Testis (tissue), 3 donors: ENCODE measurements around the gene ASPA. TPM values are rescaled to one million over a fixed set of nuclear protein-coding genes. Genes with fewer than 3 reads are reported as not detected.

ENCODE experiments used
- DNase-seq: peaks from one replicate; pipeline ENCODE4 v3.0.0-alpha.2; 2019
- H3K27ac ChIP-seq, 2 donors: fragments of 200-600 bp; sonication (generic); one replicate each; pipeline ENCODE4 v1.5.1; 2019
- H3K27me3 ChIP-seq: fragments of 200-600 bp; sonication (generic); one replicate; pipeline ENCODE4 v1.5.1; 2019
- H3K36me3 ChIP-seq: fragments of 200-600 bp; sonication (generic); one replicate; pipeline ENCODE4 v1.5.1; 2017; ENCODE audit warnings: low read depth; ENCODE audit errors: missing control alignments
- H3K4me1 ChIP-seq: fragments of 200-600 bp; sonication (generic); one replicate; pipeline ENCODE4 v1.5.1; 2019
- H3K4me3 ChIP-seq, 2 donors: fragments of 200-600 bp; sonication (generic); one replicate each; pipeline ENCODE4 v1.5.1; 2017 to 2019
- H3K9me3 ChIP-seq: fragments of 200-600 bp; sonication (generic); one replicate; pipeline ENCODE4 v1.5.1; 2017
- CTCF ChIP-seq, 3 experiments: fragments of 450-650 bp in 2 of 3; fragments of 200-600 bp in 1 of 3; sonication (generic) in 1 of 3; IDR thresholded peaks; one replicate each; pipeline ENCODE4 v1.5.1; 2016 to 2019; ENCODE audit warnings: antibody characterized with exemption in 3 of 3, mild to moderate bottlenecking in 2 of 3, moderate library complexity in 1 of 3
- POLR2A ChIP-seq: fragments of 450-650 bp; IDR thresholded peaks from one replicate; pipeline ENCODE4 v1.6.1; 2017; ENCODE audit warnings: antibody characterized with exemption, mild to moderate bottlenecking, moderate library complexity
- WGBS, 2 donors: methylation state at CpG; one replicate each; pipeline ENCODE4 v1.1.5; 2018; 5-methylcytosine and 5-hydroxymethylcytosine counted together
- intact Hi-C: fragments of 100-400 bp; cut with DNase I; formaldehyde crosslinking; loops from one replicate; pipeline ENCODE4 v1.15.1; 2023; ENCODE audit warnings: low total_unique reads
- polyA plus RNA-seq: library from polyadenylated mRNA; stranded (reverse); fragments of 350-450 nt; fragmentation: Illumina TruSeq; extraction: RNeasy Lipid Tissue Mini Kit (QIAGEN cat#74804); gene quantifications from one replicate; pipeline ENCODE4 v1.2.3, GENCODE V29; 2014; ENCODE audit warnings: low read depth, low replicate concordance; ENCODE audit not compliant: insufficient read depth
- total RNA-seq, 2 donors: library from RNA; depleted of rRNA; stranded (reverse); fragments of >200 nt; gene quantifications; one replicate each; pipeline ENCODE4 v1.2.3, GENCODE V29; 2016

ASPA gene
- total and polyA plus RNA-seq, 3 donors from 2014 or later: 5.0 to 16.1 (median 6.1) TPM

GRCh38 chr17:3485481-3486068 is 9.8 kb downstream of the ASPA start:
- Histone ChIP-seq H3K36me3 (no peaks in the 10 kb centered on the region), H3K9me3 (no peaks in the 10 kb centered on the region), H3K4me3 (no peak overlapping the region), H3K27ac (no peak overlapping the region), H3K4me1 (no peaks in the 10 kb centered on the region), H3K27me3 (no peaks in the 10 kb centered on the region)
- WGBS, 2 donors: 92 to 93% methylated on average over 8 of the region's 8 CpGs
- TF ChIP-seq CTCF (IDR thresholded peaks at IDR 0.05) (no peak), POLR2A (no peak)
- intact Hi-C loops: no loop called here
- no peak for DNase-seq

DNA sequence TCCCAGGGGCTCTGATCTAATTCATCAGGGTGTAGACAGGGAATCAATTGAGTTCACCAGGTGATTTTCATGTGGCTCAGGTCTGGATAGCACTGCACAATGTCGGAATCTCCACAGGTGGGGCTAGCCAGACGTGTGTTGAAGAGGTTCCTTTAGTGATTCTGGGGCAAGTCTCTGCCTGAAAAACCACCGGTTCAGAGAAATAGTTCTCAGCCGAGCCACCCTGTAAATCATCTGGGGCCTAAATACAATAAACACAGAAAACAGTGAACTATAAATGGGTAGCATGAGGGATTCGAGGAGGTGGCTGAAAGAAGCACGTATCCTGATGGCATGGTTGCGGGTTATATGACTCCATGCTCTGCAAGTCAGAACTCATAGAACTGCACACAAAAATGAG is 21.3 kb downstream of the ASPA start:
- intact Hi-C loops: no loop called here
- Histone ChIP-seq H3K36me3 (no peaks in the 10 kb centered on the region), H3K4me1 (no peaks in the 10 kb centered on the region), H3K9me3 (no peaks in the 10 kb centered on the region), H3K4me3 (no peak overlapping the region), H3K27ac (no peak overlapping the region), H3K27me3 (no peaks in the 10 kb centered on the region)
- WGBS, 2 donors: 80 to 91% methylated on average over 7 of the region's 7 CpGs
- DNase-seq: no peak
- no peak for TF ChIP-seq POLR2A
- no peak for TF ChIP-seq CTCF (IDR thresholded peaks at IDR 0.05)

DNA sequence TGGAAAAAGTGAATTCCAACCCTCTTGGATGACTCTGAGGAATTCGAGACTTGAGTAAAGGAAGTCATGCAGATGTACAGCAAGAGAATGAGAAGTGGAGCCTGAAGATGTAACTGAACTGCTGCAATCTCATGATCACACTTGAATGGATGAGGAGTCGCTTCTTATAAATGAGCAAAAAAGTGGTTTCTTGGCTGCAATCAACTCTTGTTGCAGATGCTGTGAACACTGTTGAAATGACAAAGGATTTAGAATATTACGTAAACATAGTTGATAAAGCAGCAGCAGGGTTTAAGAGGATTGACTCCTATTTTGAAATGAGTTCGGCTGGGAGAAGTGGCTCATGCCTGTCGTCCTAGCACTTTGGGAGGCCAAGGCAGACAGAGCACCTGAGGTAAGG is 25.5 kb downstream of the ASPA start:
- TF ChIP-seq CTCF (IDR thresholded peaks at IDR 0.05) (no peak), POLR2A (no peak)
- Histone ChIP-seq H3K4me1 (no peaks in the 10 kb centered on the region), H3K4me3 (no peak overlapping the region), H3K27ac (no peak overlapping the region), H3K36me3 (no peaks in the 10 kb centered on the region), H3K9me3 (no peaks in the 10 kb centered on the region), H3K27me3 (no peaks in the 10 kb centered on the region)
- 70 to 76% methylated on average over 5 of the region's 5 CpGs for WGBS, 2 donors
- intact Hi-C loops: no loop called here
- no peak for DNase-seq

DNA sequence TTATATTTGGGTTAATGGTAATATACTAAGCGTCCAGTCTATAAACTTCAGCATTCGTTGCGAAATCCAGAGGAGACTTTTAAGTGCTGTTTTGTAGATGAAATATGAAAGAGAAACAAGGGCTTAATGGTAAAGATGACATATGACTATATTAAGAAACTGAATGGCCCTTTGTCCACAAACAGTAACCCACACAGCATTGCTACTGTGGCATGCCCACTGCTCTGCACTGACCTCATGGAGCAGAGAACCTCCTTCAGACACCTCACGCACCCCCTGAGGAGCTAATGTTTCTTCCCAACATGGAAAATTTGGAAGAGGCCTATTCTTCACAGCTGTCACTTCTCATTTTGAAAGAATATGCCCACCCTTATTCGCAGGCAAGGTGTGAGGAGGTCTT is 26.7 kb downstream of the ASPA start:
- intact Hi-C loops: no loop called here
- WGBS, 2 donors: 74 to 77% methylated on average over 5 of the region's 5 CpGs
- H3K27me3 ChIP-seq: no peaks in the 10 kb centered on the region
- H3K4me3 ChIP-seq: no peak overlapping the region
- no peak for TF ChIP-seq POLR2A
- no peak for TF ChIP-seq CTCF (IDR thresholded peaks at IDR 0.05)
- DNase-seq: no peak
- no peaks in the 10 kb centered on the region for H3K9me3 ChIP-seq
- H3K27ac ChIP-seq: no peak overlapping the region
- no peaks in the 10 kb centered on the region for H3K4me1 ChIP-seq
- no peaks in the 10 kb centered on the region for H3K36me3 ChIP-seq

- 30 to 48% methylated on average over 1 of the region's 1 CpG for WGBS, 2 donors
- no peak for TF ChIP-seq POLR2A
- TF ChIP-seq CTCF (IDR thresholded peaks at IDR 0.05): no peak
- Histone ChIP-seq H3K9me3 (no peaks in the 10 kb centered on the region), H3K4me3 (no peak overlapping the region), H3K4me1 (no peaks in the 10 kb centered on the region), H3K36me3 (no peaks in the 10 kb centered on the region), H3K27ac (no peak overlapping the region), H3K27me3 (no peaks in the 10 kb centered on the region)
- no peak for DNase-seq
- intact Hi-C loops: no loop called here
Measured at GRCh38 chr17:3503285-3503684, 27.5 kb downstream of the ASPA start.
